OCI-LY7 (cell line): ENCODE results near the gene CEP170. TPM values are rescaled to one million over a fixed set of nuclear protein-coding genes. Genes with fewer than 3 reads are reported as not detected.

Experiments
- BruUV-seq: library from RNA; stranded (reverse); fragments of 400-500 nt; replicated peaks from 2 replicates; lab custom pipeline; 2021; lab: Mats Ljungman, UMichigan
- CTCF ChIA-PET: fragments of 300-600 bp; sonication (Branson Sonifier 250); formaldehyde crosslinking; loops from one replicate; lab custom pipeline; 2022; ENCODE audit warnings: antibody characterized with exemption; ENCODE audit not compliant: unreplicated experiment; lab: Charles Lee
- POLR2A ChIA-PET: fragments of 300-600 bp; sonication (Branson Sonifier 250); formaldehyde crosslinking; loops from one replicate; lab custom pipeline; 2022; ENCODE audit warnings: antibody characterized with exemption; lab: Charles Lee
- DNase-seq: peaks from one replicate; pipeline ENCODE4 v3.0.0-alpha.2; 2015; ENCODE audit warnings: low spot score
- H2AFZ ChIP-seq: fragments of 200-600 bp; sonication (generic), shearing (Covaris generic); 2 replicates; pipeline ENCODE4 v1.6.1; 2014; ENCODE audit warnings: mild to moderate bottlenecking, antibody characterized with exemption, low read length, moderate library complexity
- H3K27ac ChIP-seq: fragments of 200-600 bp; sonication (generic); 2 replicates; pipeline ENCODE4 v1.5.1; 2014; ENCODE audit warnings: mixed run types, low read depth, mild to moderate bottlenecking, moderate library complexity, low read length, inconsistent platforms; ENCODE audit not compliant: poor library complexity, severe bottlenecking
- H3K36me3 ChIP-seq: fragments of 200-600 bp; sonication (generic); 2 replicates; pipeline ENCODE4 v1.6.1; 2014; ENCODE audit warnings: mild to moderate bottlenecking, antibody characterized with exemption, low read length, moderate library complexity, mixed read lengths; ENCODE audit not compliant: insufficient read depth
- H3K4me1 ChIP-seq: fragments of 200-600 bp; sonication (generic); 2 replicates; pipeline ENCODE4 v1.5.1; 2014; ENCODE audit warnings: mild to moderate bottlenecking, low read length; ENCODE audit not compliant: insufficient read depth, poor library complexity, severe bottlenecking
- H3K4me2 ChIP-seq: fragments of 200-600 bp; sonication (generic); 2 replicates; pipeline ENCODE4 v1.6.1; 2014; ENCODE audit warnings: mild to moderate bottlenecking, low read length
- H3K4me3 ChIP-seq: fragments of 200-600 bp; sonication (generic); 2 replicates; pipeline ENCODE4 v1.5.1; 2014; ENCODE audit warnings: mild to moderate bottlenecking, low read depth, low read length; ENCODE audit not compliant: poor library complexity, severe bottlenecking
- H3K79me2 ChIP-seq: fragments of 200-600 bp; sonication (generic); 2 replicates; pipeline ENCODE4 v1.6.1; 2016; ENCODE audit warnings: low read depth, mild to moderate bottlenecking, low read length, moderate library complexity, mixed read lengths; ENCODE audit not compliant: insufficient read depth
- H3K9me2 ChIP-seq: fragments of 200-600 bp; sonication (generic); 2 replicates; pipeline ENCODE4 v1.6.1; 2016; ENCODE audit warnings: mild to moderate bottlenecking, low read length, mixed read lengths; ENCODE audit not compliant: insufficient read depth
- H3K9me3 ChIP-seq: fragments of 200-600 bp; sonication (generic); 2 replicates; pipeline ENCODE4 v1.6.1; 2014; ENCODE audit warnings: mild to moderate bottlenecking, mixed run types, low read length, mixed read lengths
- H4K20me1 ChIP-seq: fragments of 200-600 bp; sonication (generic); 2 replicates; pipeline ENCODE4 v1.6.1; 2014; ENCODE audit warnings: mild to moderate bottlenecking, antibody characterized with exemption, low read length, moderate library complexity, mixed read lengths; ENCODE audit not compliant: insufficient read depth
- CTCF ChIP-seq: fragments of 200-600 bp; sonication (generic); conservative IDR thresholded peaks from 2 replicates; pipeline ENCODE4 v1.5.1; 2014; ENCODE audit warnings: mild to moderate bottlenecking, antibody characterized with exemption, low read length, moderate library complexity, mixed read lengths
- EZH2phosphoT487 ChIP-seq: fragments of 200-600 bp; sonication (generic); IDR thresholded peaks from 2 replicates; pipeline ENCODE4 v1.6.1; 2018; ENCODE audit warnings: low read depth, borderline replicate concordance, mild to moderate bottlenecking, mixed run types, antibody characterized with exemption, low read length, moderate library complexity, mixed read lengths
- intact Hi-C: fragments of 100-400 bp; cut with micrococcal nuclease; formaldehyde crosslinking; loops from one replicate; pipeline ENCODE4 v1.10.0; 2022; ENCODE audit not compliant: unreplicated experiment
- total RNA-seq, 2 experiments: library from RNA; depleted of rRNA in 1 of 2; stranded (reverse); fragments of >200 nt in 1 of 2; shearing (Covaris generic) in 1 of 2; gene quantifications; 2 replicates each; pipeline ENCODE4 v1.2.3, GENCODE V29; 2014 to 2022

The CEP170 gene
- total RNA-seq, 2 experiments from 2014 or later, result 57.6 to 85.4 TPM

- ChIA-PET POLR2A (interaction anchor here (0.6 kb wide), 2 partner anchors 17 to 148 kb away, joined by 4 to 6 read pairs; no protein-coding TSS in a partner anchor), CTCF (no interaction called here)
- Histone ChIP-seq H3K9me2 (no peaks in the 10 kb centered on the region), H3K79me2 (peaks cover 20% of the 10 kb centered on the region), H3K36me3 (no peaks in the 10 kb centered on the region), H3K4me2 (no peak overlapping the region), H3K4me1 (peaks cover 13% of the 10 kb centered on the region), H3K27ac (no peak overlapping the region), H3K4me3 (no peak overlapping the region), H3K9me3 (no peaks in the 10 kb centered on the region), H2AFZ (no peak overlapping the region), H4K20me1 (no peaks in the 10 kb centered on the region)
- intact Hi-C loops, result loop anchor here (5.0 kb wide), 1 partner anchor 1176 kb away; no protein-coding TSS in a partner anchor
- no peak for DNase-seq
- no TSS peak for BruUV-seq
- no peak for TF ChIP-seq EZH2phosphoT487
These were observed 6.3 kb upstream of the CEP170 start for GRCh38 chr1:243261390-243261789.

DNA sequence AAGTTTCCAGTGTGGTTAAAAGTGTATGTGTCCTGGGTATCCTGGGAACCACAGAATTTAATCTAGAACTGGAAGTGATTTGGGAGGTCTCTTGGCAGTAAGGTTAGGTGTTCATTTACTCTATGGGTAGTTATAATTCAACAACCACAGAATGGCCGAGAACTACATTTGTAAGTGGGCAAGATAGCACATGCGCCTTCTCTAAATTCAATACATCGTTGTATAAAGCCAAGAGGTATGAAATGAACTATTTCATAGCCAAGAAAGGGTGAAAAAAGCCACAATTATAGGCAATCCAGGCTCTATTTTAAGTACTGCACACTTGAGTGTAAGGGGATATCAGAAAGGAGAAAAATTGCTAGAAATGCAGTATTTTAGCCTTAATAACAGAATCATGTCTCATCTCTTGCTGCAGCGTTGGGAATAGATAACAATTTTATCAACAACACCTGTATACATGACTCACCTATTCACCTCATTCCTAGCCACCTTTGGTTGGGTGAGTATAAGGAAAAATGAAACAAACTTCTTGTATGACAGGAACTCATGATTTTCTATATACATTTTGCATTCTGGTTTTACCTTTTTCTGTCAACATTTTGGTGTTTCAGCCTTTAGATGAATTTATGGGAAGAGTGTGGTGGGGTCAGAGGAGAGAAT, 5.3 kb upstream of the CEP170 start:
- H3K4me3 ChIP-seq, result no peak overlapping the region
- no peak overlapping the region for H3K27ac ChIP-seq
- intact Hi-C loops, result loop anchor here (5.0 kb wide), 1 partner anchor 1177 kb away; no protein-coding TSS in a partner anchor
- peaks cover 24% of the 10 kb centered on the region for H3K79me2 ChIP-seq
- no peak overlapping the region for H2AFZ ChIP-seq
- POLR2A ChIA-PET, result no interaction called here
- no TSS peak for BruUV-seq
- peaks cover 13% of the 10 kb centered on the region for H3K4me1 ChIP-seq
- TF ChIP-seq CTCF (no peak), EZH2phosphoT487 (no peak)
- CTCF ChIA-PET, result no interaction called here
- no peaks in the 10 kb centered on the region for H3K9me2 ChIP-seq
- H4K20me1 ChIP-seq, result no peaks in the 10 kb centered on the region
- H3K36me3 ChIP-seq, result no peaks in the 10 kb centered on the region
- H3K9me3 ChIP-seq, result no peaks in the 10 kb centered on the region
- H3K4me2 ChIP-seq, result no peak overlapping the region
- DNase-seq, result no peak

DNA sequence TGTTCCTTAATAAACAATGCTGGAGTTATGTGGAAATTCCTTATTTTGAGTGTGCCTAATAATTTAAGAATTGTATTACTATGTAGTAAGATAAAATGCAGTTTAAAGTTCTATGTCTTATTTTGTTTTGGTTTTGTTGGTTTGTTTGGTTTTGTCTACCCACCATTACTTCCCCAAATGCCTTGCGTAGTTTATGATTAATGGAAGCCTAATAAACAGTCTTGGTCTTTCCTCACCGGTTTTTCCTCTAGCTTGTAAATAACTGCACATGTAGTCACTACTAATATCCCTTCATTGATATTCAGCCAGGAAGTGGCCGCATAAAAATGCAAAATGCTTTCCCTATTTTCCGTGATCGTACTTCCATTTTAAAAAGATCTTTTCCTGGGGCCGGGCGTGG, 3.6 kb upstream of the CEP170 start:
- H3K27ac ChIP-seq, result no peak overlapping the region
- ChIA-PET CTCF (no interaction called here), POLR2A (interaction anchor here (0.5 kb wide), 1 partner anchor 1436 kb away, joined by 3 read pairs; no protein-coding TSS in a partner anchor)
- no peaks in the 10 kb centered on the region for H3K9me3 ChIP-seq
- no TSS peak for BruUV-seq
- H3K4me3 ChIP-seq, result no peak overlapping the region
- peaks cover 10% of the 10 kb centered on the region for H3K4me1 ChIP-seq
- H3K36me3 ChIP-seq, result no peaks in the 10 kb centered on the region
- DNase-seq, result no peak
- intact Hi-C loops, result no loop called here
- no peak overlapping the region for H2AFZ ChIP-seq
- H3K79me2 ChIP-seq, result peaks cover 32% of the 10 kb centered on the region
- no peaks in the 10 kb centered on the region for H3K9me2 ChIP-seq
- no peak for TF ChIP-seq CTCF
- TF ChIP-seq EZH2phosphoT487, result no peak
- H4K20me1 ChIP-seq, result peaks cover 2% of the 10 kb centered on the region; the same call in 1 of the 2 replicates
- H3K4me2 ChIP-seq, result no peak overlapping the region
